ENCODE data around the gene CADPS2. TPM values are rescaled to one million over a fixed set of nuclear protein-coding genes. Genes with fewer than 3 reads are reported as not detected.

CADPS2 gene
- total and polyA plus RNA-seq, 5 donors from 2014 or later = 0.07 TPM; not detected in 4

DNA sequence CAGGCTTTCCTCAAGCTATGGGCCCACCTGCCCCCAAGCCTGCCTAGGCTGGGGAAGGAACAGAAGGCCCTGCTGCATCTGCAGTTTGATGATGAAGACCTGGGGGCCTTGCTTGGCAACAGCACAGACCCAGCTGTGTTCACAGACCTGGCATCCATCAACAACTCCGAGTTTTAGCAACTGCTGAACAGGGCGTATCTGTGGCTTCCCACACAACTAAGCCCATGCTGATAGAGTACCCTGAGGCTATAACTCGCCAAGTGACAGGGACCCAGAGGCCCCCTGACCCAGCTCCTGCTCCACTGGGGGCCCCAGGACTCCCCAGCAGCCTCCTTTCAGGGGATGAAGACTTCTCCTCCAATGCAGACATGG lies 36.3 kb downstream of the CADPS2 start:
- DNase-seq (no peak), ATAC-seq (ENCODE audit: low read depth in 2 of 2) (no peak)
- Mint-ChIP-seq H3K27ac (no peak overlapping the region), H3K9me3 (peaks cover 0 to 16% (median 4%) of the 10 kb centered on the region in 7 donors), H3K36me3 (no peaks in the 10 kb centered on the region), H3K4me3 (no peak overlapping the region), H3K27me3 (no peaks in the 10 kb centered on the region), H3K4me1 (no peaks in the 10 kb centered on the region)
- H3K36me3 ChIP-seq (ENCODE audit: control insufficient read depth, insufficient read depth, low read length) = no peaks in the 10 kb centered on the region
- H3K4me3 ChIP-seq (ENCODE audit: low read depth, low read length) = no peak overlapping the region
- H3K27ac ChIP-seq (ENCODE audit: insufficient read depth, low read length, poor library complexity, severe bottlenecking) = no peak overlapping the region
- no peaks in the 10 kb centered on the region for H3K27me3 ChIP-seq (ENCODE audit: control insufficient read depth, insufficient read depth, low read length)
- H3K4me1 ChIP-seq (ENCODE audit: control insufficient read depth, insufficient read depth, low read length, poor library complexity, severe bottlenecking) = no peaks in the 10 kb centered on the region
- peaks cover 0 to 8% of the 10 kb centered on the region in 2 experiments for H3K9me3 ChIP-seq (ENCODE audit: control insufficient read depth in 2 of 2, low read length in 2 of 2)

DNA sequence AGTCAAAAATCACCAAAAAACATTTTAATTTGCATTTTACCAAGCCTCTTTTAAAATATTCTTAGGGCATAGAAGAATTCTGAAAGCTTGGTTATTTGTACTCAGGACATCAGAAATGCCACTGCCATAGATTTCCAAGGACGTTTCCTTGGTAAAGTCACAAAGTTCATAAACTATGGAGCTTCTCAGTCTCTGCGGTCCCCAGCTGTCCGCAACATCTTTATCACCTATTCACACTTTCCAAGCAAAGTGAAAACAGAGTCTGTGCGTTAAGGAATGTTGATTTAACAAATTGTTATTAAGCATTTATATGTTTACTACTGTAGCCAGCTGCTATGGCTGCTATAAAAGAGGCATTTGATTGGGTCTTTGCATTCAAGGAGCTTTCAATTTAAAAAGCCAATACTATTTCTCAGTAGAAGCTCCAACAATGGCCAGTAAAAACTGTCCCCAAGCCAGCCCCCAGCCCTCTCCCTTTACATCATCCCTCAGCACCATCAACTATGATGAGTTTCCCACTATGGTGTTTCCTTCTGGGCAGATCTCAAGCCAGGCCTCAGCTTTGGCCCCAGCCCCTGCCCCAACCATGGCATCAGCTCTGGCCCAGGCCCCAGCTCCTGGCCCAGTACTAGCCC lies 36.8 kb downstream of the CADPS2 start:
- Mint-ChIP-seq H3K27ac (no peak overlapping the region), H3K36me3 (no peaks in the 10 kb centered on the region), H3K4me1 (no peaks in the 10 kb centered on the region), H3K4me3 (no peak overlapping the region), H3K9me3 (peaks cover 2 to 16% (median 4%) of the 10 kb centered on the region in 7 donors), H3K27me3 (no peaks in the 10 kb centered on the region)
- Histone ChIP-seq H3K9me3 (ENCODE audit: control insufficient read depth in 2 of 2, low read length in 2 of 2) (peaks cover 0 to 8% of the 10 kb centered on the region in 2 experiments), H3K4me1 (ENCODE audit: control insufficient read depth, insufficient read depth, low read length, poor library complexity, severe bottlenecking) (no peaks in the 10 kb centered on the region), H3K27me3 (ENCODE audit: control insufficient read depth, insufficient read depth, low read length) (no peaks in the 10 kb centered on the region), H3K36me3 (ENCODE audit: control insufficient read depth, insufficient read depth, low read length) (no peaks in the 10 kb centered on the region), H3K4me3 (ENCODE audit: low read depth, low read length) (no peak overlapping the region), H3K27ac (ENCODE audit: insufficient read depth, low read length, poor library complexity, severe bottlenecking) (no peak overlapping the region)
- ATAC-seq (ENCODE audit: low read depth in 2 of 2) (no peak), DNase-seq (no peak)

DNA sequence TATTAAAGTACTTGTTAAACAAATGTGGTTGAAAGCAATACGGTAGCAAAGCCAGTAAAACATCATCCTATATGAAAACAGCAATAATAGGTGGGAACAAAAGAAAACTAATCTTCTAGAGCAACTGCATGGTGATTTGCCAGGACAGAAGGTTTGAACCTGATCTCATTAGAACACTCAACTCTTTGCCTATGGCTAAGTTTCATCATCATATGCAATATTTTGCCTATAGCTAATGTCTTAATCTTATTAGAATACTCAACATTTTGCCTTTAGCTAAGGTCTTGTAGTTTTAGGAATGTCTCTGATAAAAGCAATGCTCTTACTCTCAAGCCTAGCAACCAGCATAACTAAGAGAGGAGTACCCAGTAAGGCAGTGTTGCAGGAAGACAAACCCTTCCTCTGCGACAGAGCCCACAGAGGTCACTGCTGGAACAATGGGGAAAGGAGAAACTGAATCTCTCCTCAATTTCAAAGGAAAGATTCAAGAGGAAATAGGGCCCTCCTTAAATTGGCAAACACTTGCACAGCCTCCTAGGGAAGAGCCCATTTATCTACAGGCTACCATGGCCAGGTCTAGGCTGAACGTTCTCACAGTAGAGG lies 38.3 kb downstream of the CADPS2 start:
- no peak for ATAC-seq (ENCODE audit: low read depth in 2 of 2)
- H3K27ac ChIP-seq (ENCODE audit: insufficient read depth, low read length, poor library complexity, severe bottlenecking) = no peak overlapping the region
- no peaks in the 10 kb centered on the region for H3K36me3 Mint-ChIP-seq

DNA sequence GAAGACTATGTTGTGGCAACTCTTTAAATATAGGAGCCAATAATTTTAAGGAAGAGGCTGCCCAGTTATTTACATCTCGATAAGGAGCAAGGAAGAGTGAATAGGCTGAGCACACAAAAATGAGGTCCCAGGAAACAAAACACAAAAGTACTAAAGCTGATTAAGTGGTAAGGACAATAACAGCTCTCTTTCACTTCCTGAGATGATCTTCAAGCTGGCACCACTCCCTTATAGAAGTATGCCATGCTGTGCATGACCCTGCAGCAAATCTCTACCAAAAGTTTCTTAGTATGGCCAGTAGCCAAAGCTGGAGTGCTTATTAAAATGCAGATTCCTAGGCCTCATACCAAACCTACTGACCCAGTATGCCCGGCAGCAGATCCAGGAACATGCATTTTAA lies 39.7 kb downstream of the CADPS2 start:
- Histone ChIP-seq H3K27me3 (ENCODE audit: control insufficient read depth, insufficient read depth, low read length) (no peaks in the 10 kb centered on the region), H3K4me3 (ENCODE audit: low read depth, low read length) (no peak overlapping the region), H3K36me3 (ENCODE audit: control insufficient read depth, insufficient read depth, low read length) (no peaks in the 10 kb centered on the region), H3K27ac (ENCODE audit: insufficient read depth, low read length, poor library complexity, severe bottlenecking) (no peak overlapping the region), H3K9me3 (ENCODE audit: control insufficient read depth in 2 of 2, low read length in 2 of 2) (peaks cover 0 to 8% of the 10 kb centered on the region in 2 experiments), H3K4me1 (ENCODE audit: control insufficient read depth, insufficient read depth, low read length, poor library complexity, severe bottlenecking) (no peaks in the 10 kb centered on the region)
- ATAC-seq (ENCODE audit: low read depth in 2 of 2) (no peak), DNase-seq (no peak)
- Mint-ChIP-seq H3K4me3 (no peak overlapping the region), H3K27ac (no peak overlapping the region), H3K4me1 (no peaks in the 10 kb centered on the region), H3K36me3 (no peaks in the 10 kb centered on the region), H3K27me3 (no peaks in the 10 kb centered on the region), H3K9me3 (peaks cover 2 to 18% (median 6%) of the 10 kb centered on the region in 7 donors)

More for the DNA sequence above, 38.3 kb downstream of the CADPS2 start:
- H3K4me3 ChIP-seq (ENCODE audit: low read depth, low read length) = no peak overlapping the region
- DNase-seq = no peak
- H3K36me3 ChIP-seq (ENCODE audit: control insufficient read depth, insufficient read depth, low read length) = no peaks in the 10 kb centered on the region
- H3K4me1 ChIP-seq (ENCODE audit: control insufficient read depth, insufficient read depth, low read length, poor library complexity, severe bottlenecking) = no peaks in the 10 kb centered on the region
- peaks cover 0 to 8% of the 10 kb centered on the region in 2 experiments for H3K9me3 ChIP-seq (ENCODE audit: control insufficient read depth in 2 of 2, low read length in 2 of 2)
- Mint-ChIP-seq H3K9me3 (peaks cover 2 to 18% (median 5%) of the 10 kb centered on the region in 7 donors), H3K4me1 (no peaks in the 10 kb centered on the region), H3K4me3 (no peak overlapping the region), H3K27ac (no peak overlapping the region), H3K27me3 (no peaks in the 10 kb centered on the region)
- H3K27me3 ChIP-seq (ENCODE audit: control insufficient read depth, insufficient read depth, low read length) = no peaks in the 10 kb centered on the region

DNA sequence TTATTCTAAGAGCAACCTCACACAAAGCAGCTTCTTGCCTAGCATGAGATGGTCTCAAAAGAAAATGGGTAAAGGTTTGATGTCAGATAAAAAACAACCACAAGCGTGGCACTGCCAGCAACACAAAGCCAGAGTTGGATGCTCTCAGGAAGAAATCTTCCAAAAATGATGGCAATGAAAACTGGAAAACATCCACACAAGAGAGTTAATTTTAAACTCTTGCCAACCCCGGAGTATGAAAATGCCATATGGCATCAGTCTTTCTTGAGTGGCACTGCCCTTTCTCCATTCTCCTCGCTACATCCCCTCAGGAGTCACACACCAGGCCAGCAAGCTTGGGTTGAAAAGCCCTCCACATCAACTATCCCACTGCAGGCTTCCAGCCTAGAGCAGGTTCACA lies 41.0 kb downstream of the CADPS2 start:
- Mint-ChIP-seq H3K27me3 (no peaks in the 10 kb centered on the region), H3K27ac (no peak overlapping the region), H3K9me3 (peaks cover 2 to 13% (median 8%) of the 10 kb centered on the region in 7 donors), H3K4me3 (no peak overlapping the region), H3K4me1 (no peaks in the 10 kb centered on the region), H3K36me3 (no peaks in the 10 kb centered on the region)
- no peaks in the 10 kb centered on the region for H3K27me3 ChIP-seq (ENCODE audit: control insufficient read depth, insufficient read depth, low read length)
- H3K27ac ChIP-seq (ENCODE audit: insufficient read depth, low read length, poor library complexity, severe bottlenecking) = no peak overlapping the region
- DNase-seq (no peak), ATAC-seq (ENCODE audit: low read depth in 2 of 2) (no peak)
- no peaks in the 10 kb centered on the region for H3K4me1 ChIP-seq (ENCODE audit: control insufficient read depth, insufficient read depth, low read length, poor library complexity, severe bottlenecking)
- H3K36me3 ChIP-seq (ENCODE audit: control insufficient read depth, insufficient read depth, low read length) = no peaks in the 10 kb centered on the region
- H3K4me3 ChIP-seq (ENCODE audit: low read depth, low read length) = no peak overlapping the region
- H3K9me3 ChIP-seq (ENCODE audit: control insufficient read depth in 2 of 2, low read length in 2 of 2) = peaks cover 0 to 7% of the 10 kb centered on the region in 2 experiments

DNA sequence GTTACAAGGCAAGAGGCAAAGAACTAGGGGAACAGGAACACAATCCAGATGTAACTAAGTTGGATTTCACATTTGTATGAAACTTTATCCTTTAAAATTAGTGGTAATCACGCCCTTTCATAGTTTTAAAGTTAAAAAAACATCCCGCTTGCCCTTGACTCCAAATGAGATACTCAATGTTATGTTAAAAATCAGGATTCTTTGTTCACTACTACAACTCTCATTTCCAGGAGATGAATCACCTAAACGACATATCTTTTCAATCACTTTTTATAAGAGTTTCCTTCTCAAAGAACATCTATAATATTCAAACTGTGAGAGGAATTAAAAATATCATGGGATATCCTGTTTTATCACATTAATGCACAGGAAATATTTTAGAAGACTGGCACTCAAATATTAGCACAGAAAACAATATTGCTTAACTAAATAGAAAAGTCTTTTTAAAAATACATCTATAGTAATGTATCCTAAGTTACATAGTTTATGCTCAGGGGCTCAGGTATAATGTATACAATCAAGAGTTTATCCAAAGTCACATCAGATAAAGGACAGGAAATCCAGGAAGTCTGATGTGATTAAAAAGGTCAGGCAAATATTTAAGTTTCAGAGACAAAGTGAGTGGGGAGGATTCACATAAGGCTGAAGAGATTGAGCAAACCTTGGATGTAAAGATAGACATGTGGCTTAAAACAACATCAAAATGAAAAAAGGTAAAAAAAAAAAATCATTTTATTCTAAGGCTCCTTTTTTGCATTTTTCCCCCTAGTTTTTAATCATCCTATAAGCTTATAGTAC lies 41.9 kb downstream of the CADPS2 start:
- no peak for DNase-seq
- no peaks in the 10 kb centered on the region for H3K9me3 ChIP-seq (ENCODE audit: control insufficient read depth in 2 of 2, low read length in 2 of 2)
- H3K4me3 Mint-ChIP-seq = no peak overlapping the region
- H3K36me3 ChIP-seq (ENCODE audit: control insufficient read depth, insufficient read depth, low read length) = no peaks in the 10 kb centered on the region
- no peak overlapping the region for H3K27ac Mint-ChIP-seq
- peaks cover 2 to 13% (median 8%) of the 10 kb centered on the region in 7 donors for H3K9me3 Mint-ChIP-seq
- no peaks in the 10 kb centered on the region for H3K27me3 Mint-ChIP-seq
- H3K4me1 Mint-ChIP-seq = no peaks in the 10 kb centered on the region
- H3K36me3 Mint-ChIP-seq = no peaks in the 10 kb centered on the region
- H3K4me1 ChIP-seq (ENCODE audit: control insufficient read depth, insufficient read depth, low read length, poor library complexity, severe bottlenecking) = no peaks in the 10 kb centered on the region
- no peak overlapping the region for H3K27ac ChIP-seq (ENCODE audit: insufficient read depth, low read length, poor library complexity, severe bottlenecking)
- ATAC-seq (ENCODE audit: low read depth in 2 of 2) = no peak
- H3K27me3 ChIP-seq (ENCODE audit: control insufficient read depth, insufficient read depth, low read length) = no peaks in the 10 kb centered on the region
- H3K4me3 ChIP-seq (ENCODE audit: low read depth, low read length) = no peak overlapping the region

DNA sequence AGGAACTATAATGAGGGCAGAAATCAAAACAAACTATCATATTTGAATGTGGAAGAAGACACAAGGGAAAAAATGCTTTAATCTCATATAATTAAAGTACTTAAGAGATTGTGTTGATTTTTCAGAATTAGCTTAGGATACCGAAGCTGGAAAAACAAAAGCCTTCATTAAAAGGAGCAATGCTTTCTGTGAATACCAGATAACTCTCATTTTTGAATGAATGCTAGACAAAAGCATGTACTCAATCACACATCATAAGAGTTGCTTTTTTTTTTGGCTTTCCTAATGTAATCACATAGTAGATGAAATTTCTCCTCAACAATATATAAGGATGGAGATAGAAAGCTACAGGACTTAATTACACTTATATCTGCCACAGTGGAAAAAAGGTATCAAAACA lies 43.3 kb downstream of the CADPS2 start:
- H3K4me3 ChIP-seq (ENCODE audit: low read depth, low read length) = no peak overlapping the region
- DNase-seq (no peak), ATAC-seq (ENCODE audit: low read depth in 2 of 2) (no peak)
- Mint-ChIP-seq H3K4me3 (no peak overlapping the region), H3K36me3 (no peaks in the 10 kb centered on the region), H3K27ac (no peak overlapping the region), H3K9me3 (peaks cover 5 to 17% (median 9%) of the 10 kb centered on the region in 7 donors), H3K4me1 (no peaks in the 10 kb centered on the region), H3K27me3 (no peaks in the 10 kb centered on the region)
- H3K36me3 ChIP-seq (ENCODE audit: control insufficient read depth, insufficient read depth, low read length) = no peaks in the 10 kb centered on the region
- no peak overlapping the region for H3K27ac ChIP-seq (ENCODE audit: insufficient read depth, low read length, poor library complexity, severe bottlenecking)
- no peaks in the 10 kb centered on the region for H3K4me1 ChIP-seq (ENCODE audit: control insufficient read depth, insufficient read depth, low read length, poor library complexity, severe bottlenecking)
- no peaks in the 10 kb centered on the region for H3K27me3 ChIP-seq (ENCODE audit: control insufficient read depth, insufficient read depth, low read length)
- H3K9me3 ChIP-seq (ENCODE audit: control insufficient read depth in 2 of 2, low read length in 2 of 2) = no peaks in the 10 kb centered on the region

Measured in CD4-positive, CD25-positive, alpha-beta regulatory T cell (primary cell).